CD1c-positive myeloid dendritic cell (primary cell): ENCODE results near the gene NFATC1.

Experiments
- DNase-seq: peaks from one replicate; pipeline ENCODE4 v3.0.0-alpha.2; 2016; ENCODE audit errors: extremely low spot score

NFATC1 gene

GRCh38 chr18:79423211-79424007 is 27.7 kb downstream of the NFATC1 start:
- no peak for DNase-seq

GRCh38 chr18:79424008-79424565 is 28.4 kb downstream of the NFATC1 start:
- DNase-seq = no peak

- no peak for DNase-seq
Observed at GRCh38 chr18:79424880-79425568, 29.3 kb downstream of the NFATC1 start.

- DNase-seq = no peak
Observed at GRCh38 chr18:79425569-79425886, 29.8 kb downstream of the NFATC1 start.

- DNase-seq = no peak
Observed at GRCh38 chr18:79426376-79427300, 30.9 kb downstream of the NFATC1 start.

GRCh38 chr18:79427368-79428225 is 31.9 kb downstream of the NFATC1 start:
- DNase-seq = no peak

GRCh38 chr18:79428287-79428686 is 32.6 kb downstream of the NFATC1 start:
- DNase-seq = no peak

- DNase-seq = no peak
Observed at GRCh38 chr18:79429381-79429780, 33.7 kb downstream of the NFATC1 start.

GRCh38 chr18:79429785-79430281 is 34.1 kb downstream of the NFATC1 start:
- no peak for DNase-seq

GRCh38 chr18:79432376-79433120 is 36.8 kb downstream of the NFATC1 start:
- no peak for DNase-seq

GRCh38 chr18:79433431-79433830 is 37.7 kb downstream of the NFATC1 start:
- DNase-seq = no peak

- no peak for DNase-seq
Observed at GRCh38 chr18:79434607-79435401, 39.1 kb downstream of the NFATC1 start.

GRCh38 chr18:79436556-79437275 is 41.0 kb downstream of the NFATC1 start:
- no peak for DNase-seq

- no peak for DNase-seq
Observed at GRCh38 chr18:79438089-79438897, 42.6 kb downstream of the NFATC1 start.

- DNase-seq = no peak
Observed at GRCh38 chr18:79438898-79439627, 43.3 kb downstream of the NFATC1 start.

- DNase-seq = no peak
Observed at GRCh38 chr18:79439628-79440023, 43.9 kb downstream of the NFATC1 start.
